ENCODE results near the gene KIAA1217. TPM values are rescaled to one million over a fixed set of nuclear protein-coding genes. Genes with fewer than 3 reads are reported as not detected.
"Not testable (repeated sequence)": the region's sequence is repeated elsewhere in the genome, so short reads cannot be mapped to it uniquely, and the experiment has no call there.

The KIAA1217 gene
- total RNA-seq, 2 donors from 2014 or later = 92.5 to 188 TPM

DNA sequence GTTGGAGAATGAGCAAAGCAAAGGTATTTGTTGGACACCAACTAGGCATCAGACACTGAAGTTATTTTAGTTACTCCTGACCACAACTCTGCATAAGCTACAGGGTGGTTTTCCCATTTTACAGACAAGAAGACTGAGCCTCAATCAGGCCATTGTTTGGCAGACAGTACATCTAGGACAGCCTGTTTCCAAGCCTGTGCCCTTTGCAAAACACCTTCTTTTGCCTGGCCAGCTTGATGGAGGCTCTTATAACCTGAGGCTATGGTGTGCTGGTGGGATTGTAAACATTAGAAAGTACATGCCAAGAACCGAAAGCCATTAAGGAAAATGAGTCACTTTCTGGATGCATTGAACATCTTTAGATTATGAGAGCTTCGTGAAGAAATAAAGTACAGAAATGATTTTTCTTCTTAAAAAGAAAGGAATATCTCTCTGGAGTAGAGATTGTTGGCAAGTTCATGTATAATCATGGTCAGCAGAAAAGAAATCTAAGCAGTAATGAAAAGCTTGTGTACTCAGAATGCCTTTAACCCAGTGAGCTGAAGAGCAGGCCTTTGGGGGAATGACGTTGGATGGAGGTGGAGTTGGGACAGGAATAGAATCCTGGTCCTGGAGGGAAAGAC lies 140.6 kb downstream of the KIAA1217 start:
- H3K27ac ChIP-seq = peak overlapping the region; percentile 21 to 46
- intact Hi-C loops (cut with DNase I) = no loop called here
- 26% methylated on average over 3 of the region's 3 CpGs for WGBS
- H3K27me3 ChIP-seq (replicated peaks; ENCODE audit: insufficient read depth) = no peaks in the 10 kb centered on the region
- no peaks in the 10 kb centered on the region for H3K4me1 ChIP-seq (replicated peaks)
- no peak overlapping the region for H3K4me3 ChIP-seq
- TF ChIP-seq, protein P1, sequence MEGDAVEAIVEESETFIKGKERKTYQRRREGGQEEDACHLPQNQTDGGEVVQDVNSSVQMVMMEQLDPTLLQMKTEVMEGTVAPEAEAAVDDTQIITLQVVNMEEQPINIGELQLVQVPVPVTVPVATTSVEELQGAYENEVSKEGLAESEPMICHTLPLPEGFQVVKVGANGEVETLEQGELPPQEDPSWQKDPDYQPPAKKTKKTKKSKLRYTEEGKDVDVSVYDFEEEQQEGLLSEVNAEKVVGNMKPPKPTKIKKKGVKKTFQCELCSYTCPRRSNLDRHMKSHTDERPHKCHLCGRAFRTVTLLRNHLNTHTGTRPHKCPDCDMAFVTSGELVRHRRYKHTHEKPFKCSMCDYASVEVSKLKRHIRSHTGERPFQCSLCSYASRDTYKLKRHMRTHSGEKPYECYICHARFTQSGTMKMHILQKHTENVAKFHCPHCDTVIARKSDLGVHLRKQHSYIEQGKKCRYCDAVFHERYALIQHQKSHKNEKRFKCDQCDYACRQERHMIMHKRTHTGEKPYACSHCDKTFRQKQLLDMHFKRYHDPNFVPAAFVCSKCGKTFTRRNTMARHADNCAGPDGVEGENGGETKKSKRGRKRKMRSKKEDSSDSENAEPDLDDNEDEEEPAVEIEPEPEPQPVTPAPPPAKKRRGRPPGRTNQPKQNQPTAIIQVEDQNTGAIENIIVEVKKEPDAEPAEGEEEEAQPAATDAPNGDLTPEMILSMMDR (IDR thresholded peaks at IDR 0.05) = no peak
- TF ChIP-seq POLR2A (IDR thresholded peaks at IDR 0.05) (no peak), POLR2AphosphoS5 (IDR thresholded peaks at IDR 0.05) (no peak)
- H3K36me3 ChIP-seq = no peaks in the 10 kb centered on the region
- H3K9me3 ChIP-seq = no peaks in the 10 kb centered on the region
- DNase-seq (ENCODE audit: low spot score) = no peak

GRCh38 chr10:24350070-24350921 lies 141.4 kb downstream of the KIAA1217 start:
- WGBS = 21% methylated on average over 9 of the region's 9 CpGs
- Histone ChIP-seq H3K27me3 (replicated peaks; ENCODE audit: insufficient read depth) (no peaks in the 10 kb centered on the region), H3K4me3 (no peak overlapping the region), H3K36me3 (no peaks in the 10 kb centered on the region), H3K9me3 (no peaks in the 10 kb centered on the region), H3K4me1 (replicated peaks) (no peaks in the 10 kb centered on the region), H3K27ac (peak overlapping the region; percentile 21 to 46)
- TF ChIP-seq POLR2AphosphoS5 (IDR thresholded peaks at IDR 0.05) (no peak), POLR2A (IDR thresholded peaks at IDR 0.05) (no peak)
- TF ChIP-seq, protein P1 (IDR thresholded peaks at IDR 0.05) = no peak
- DNase-seq (ENCODE audit: low spot score) = no peak
- intact Hi-C loops (cut with DNase I) = no loop called here

DNA sequence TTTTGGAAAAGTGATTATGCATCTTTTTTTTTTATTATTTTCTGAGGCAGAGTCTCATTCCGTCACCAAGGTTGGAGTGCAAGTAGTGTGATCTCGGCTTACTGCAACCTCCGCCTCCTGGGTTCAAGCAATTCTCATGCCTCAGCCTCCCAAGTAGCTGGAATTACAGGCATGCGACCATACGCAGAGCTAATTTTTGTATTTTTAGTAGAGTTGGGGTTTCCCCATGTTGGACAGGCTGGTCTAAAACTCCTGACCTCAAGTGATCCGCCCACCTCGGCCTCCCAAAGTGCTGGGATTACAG lies 141.9 kb downstream of the KIAA1217 start:
- H3K36me3 ChIP-seq; H3K27me3 ChIP-seq (replicated peaks; ENCODE audit: insufficient read depth); DNase-seq (ENCODE audit: low spot score); H3K4me1 ChIP-seq (replicated peaks); H3K4me3 ChIP-seq; H3K27ac ChIP-seq; intact Hi-C loops (cut with DNase I); H3K9me3 ChIP-seq: not testable (repeated sequence)
- 89% methylated on average over 7 of the region's 7 CpGs for WGBS

- intact Hi-C loops (cut with DNase I) = no loop called here
- no peak for TF ChIP-seq POLR2A (IDR thresholded peaks at IDR 0.05)
- no peak for TF ChIP-seq POLR2AphosphoS5 (IDR thresholded peaks at IDR 0.05)
- TF ChIP-seq, protein P1 (IDR thresholded peaks at IDR 0.05) = no peak
- WGBS = 81% methylated on average over 4 of the region's 4 CpGs
- Histone ChIP-seq H3K27ac (no peak overlapping the region), H3K9me3 (no peaks in the 10 kb centered on the region), H3K4me1 (replicated peaks) (no peaks in the 10 kb centered on the region), H3K27me3 (replicated peaks; ENCODE audit: insufficient read depth) (no peaks in the 10 kb centered on the region), H3K4me3 (no peak overlapping the region), H3K36me3 (no peaks in the 10 kb centered on the region)
- DNase-seq (ENCODE audit: low spot score) = no peak
Measured at GRCh38 chr10:24351961-24352360, 143.0 kb downstream of the KIAA1217 start.

- intact Hi-C loops (cut with DNase I) = no loop called here
- H3K4me3 ChIP-seq = no peak overlapping the region
- H3K36me3 ChIP-seq = no peaks in the 10 kb centered on the region
- WGBS = 69% methylated on average over 2 of the region's 2 CpGs
- no peaks in the 10 kb centered on the region for H3K4me1 ChIP-seq (replicated peaks)
- H3K27me3 ChIP-seq (replicated peaks; ENCODE audit: insufficient read depth) = no peaks in the 10 kb centered on the region
- H3K9me3 ChIP-seq = no peaks in the 10 kb centered on the region
- no peak for DNase-seq (ENCODE audit: low spot score)
- H3K27ac ChIP-seq = no peak overlapping the region
- TF ChIP-seq, protein P1 (IDR thresholded peaks at IDR 0.05) = no peak
- TF ChIP-seq POLR2A (IDR thresholded peaks at IDR 0.05) = no peak
Measured at GRCh38 chr10:24352399-24352798, 143.5 kb downstream of the KIAA1217 start.

All from prostate gland (tissue), 2 donors.